ENCODE data around the gene BLVRA. TPM values are rescaled to one million over a fixed set of nuclear protein-coding genes. Genes with fewer than 3 reads are reported as not detected.
A peak's percentile ranks its signal among the peaks of the same experiment; 100 is the strongest.

Gene BLVRA
- total RNA-seq, 1 experiment from 2014 or later = 41.2 TPM

GRCh38 chr7:43721193-43721806, 37.2 kb upstream of the BLVRA start:
- TF ChIP-seq CTCF (IDR thresholded peaks at IDR 0.05; ENCODE audit: unreplicated experiment) = peak; percentile 49
- H3K4me1 Mint-ChIP-seq (ENCODE audit: insufficient read depth, unreplicated experiment) = peaks cover 15% of the 10 kb centered on the region
- ChIA-PET CTCF (interaction anchor here (0.5 to 5.8 kb wide), 32 partner anchors 8 to 357 kb away, joined by 3 to 67 read pairs (median 4); partner anchors contain the start of gene STK17A), POLR2A (interaction anchor here (0.6 to 3.2 kb wide), 10 partner anchors 27 to 762 kb away, joined by 3 to 25 read pairs (median 4); partner anchors contain the start of gene STK17A)
- DNase-seq (ENCODE audit: unreplicated experiment) = peak; percentile 70
- intact Hi-C loops (cut with micrococcal nuclease) = loop anchor here (1.0 to 5.0 kb wide), 5 partner anchors 118 to 1779 kb away; partner anchors contain the start of gene STK17A
- peaks cover 6% of the 10 kb centered on the region for H3K36me3 Mint-ChIP-seq (ENCODE audit: insufficient read depth, unreplicated experiment)
- BruUV-seq (replicated peaks) = no TSS peak
- H3K27ac Mint-ChIP-seq (ENCODE audit: low read depth, unreplicated experiment) = no peak overlapping the region
- no peak overlapping the region for H3K4me3 Mint-ChIP-seq (ENCODE audit: unreplicated experiment)
- no peaks in the 10 kb centered on the region for H3K27me3 Mint-ChIP-seq (ENCODE audit: insufficient read depth, unreplicated experiment)
- H3K9me3 Mint-ChIP-seq (ENCODE audit: unreplicated experiment) = no peaks in the 10 kb centered on the region

- intact Hi-C loops (cut with micrococcal nuclease) = loop anchor here (5.0 kb wide), 1 partner anchor 1781 kb away; no protein-coding TSS in a partner anchor
- no peak for TF ChIP-seq CTCF (IDR thresholded peaks at IDR 0.05; ENCODE audit: unreplicated experiment)
- CTCF ChIA-PET = interaction anchor here (0.7 to 5.8 kb wide), 10 partner anchors 13 to 728 kb away, joined by 3 to 67 read pairs (median 4); partner anchors contain the start of gene STK17A
These were observed 35.5 kb upstream of the BLVRA start for GRCh38 chr7:43723007-43723341.

GRCh38 chr7:43725251-43725650, 33.2 kb upstream of the BLVRA start:
- Mint-ChIP-seq H3K36me3 (ENCODE audit: insufficient read depth, unreplicated experiment) (peaks cover 6% of the 10 kb centered on the region), H3K4me1 (ENCODE audit: insufficient read depth, unreplicated experiment) (peaks cover 19% of the 10 kb centered on the region), H3K9me3 (ENCODE audit: unreplicated experiment) (peaks cover 7% of the 10 kb centered on the region), H3K27ac (ENCODE audit: low read depth, unreplicated experiment) (peak overlapping the region; percentile 57), H3K4me3 (ENCODE audit: unreplicated experiment) (no peak overlapping the region), H3K27me3 (ENCODE audit: insufficient read depth, unreplicated experiment) (no peaks in the 10 kb centered on the region)
- TF ChIP-seq CTCF (IDR thresholded peaks at IDR 0.05; ENCODE audit: unreplicated experiment) = no peak
- POLR2A ChIA-PET = interaction anchor here (1.0 to 1.2 kb wide), 2 partner anchors 114 to 143 kb away, joined by 4 to 6 read pairs; partner anchors contain the start of gene STK17A
- DNase-seq (ENCODE audit: unreplicated experiment) = no peak
- BruUV-seq (replicated peaks) = no TSS peak
- intact Hi-C loops (cut with micrococcal nuclease) = loop anchor here (5.0 kb wide), 1 partner anchor 72 kb away; no protein-coding TSS in a partner anchor
- CTCF ChIA-PET = interaction anchor here (0.6 to 1.3 kb wide), 8 partner anchors 22 to 419 kb away, joined by 3 to 7 read pairs (median 4); no protein-coding TSS in a partner anchor

More at GRCh38 chr7:43723007-43723341, 35.5 kb upstream of the BLVRA start:
- Mint-ChIP-seq H3K27me3 (ENCODE audit: insufficient read depth, unreplicated experiment) (no peaks in the 10 kb centered on the region), H3K9me3 (ENCODE audit: unreplicated experiment) (peaks cover 7% of the 10 kb centered on the region), H3K4me3 (ENCODE audit: unreplicated experiment) (no peak overlapping the region), H3K27ac (ENCODE audit: low read depth, unreplicated experiment) (no peak overlapping the region), H3K36me3 (ENCODE audit: insufficient read depth, unreplicated experiment) (peaks cover 6% of the 10 kb centered on the region), H3K4me1 (ENCODE audit: insufficient read depth, unreplicated experiment) (peaks cover 19% of the 10 kb centered on the region)
- no TSS peak for BruUV-seq (replicated peaks)
- no peak for DNase-seq (ENCODE audit: unreplicated experiment)
- POLR2A ChIA-PET = interaction anchor here (0.8 to 3.2 kb wide), 4 partner anchors 36 to 657 kb away, joined by 3 to 25 read pairs (median 7); partner anchors contain the start of gene STK17A

- H3K4me3 Mint-ChIP-seq (ENCODE audit: unreplicated experiment) = peak overlapping the region; percentile 13
- no TSS peak for BruUV-seq (replicated peaks)
- POLR2A ChIA-PET = interaction anchor here (1.0 to 5.3 kb wide), 4 partner anchors 35 to 144 kb away, joined by 4 to 188 read pairs (median 7); partner anchors contain the start of genes BLVRA and STK17A
These were observed 32.0 kb upstream of the BLVRA start for GRCh38 chr7:43726466-43726865.

More at GRCh38 chr7:43726466-43726865, 32.0 kb upstream of the BLVRA start:
- intact Hi-C loops (cut with micrococcal nuclease) = loop anchor here (5.0 kb wide), 1 partner anchor 71 kb away; no protein-coding TSS in a partner anchor
- H3K27ac Mint-ChIP-seq (ENCODE audit: low read depth, unreplicated experiment) = peak overlapping the region; percentile 31
- H3K4me1 Mint-ChIP-seq (ENCODE audit: insufficient read depth, unreplicated experiment) = peaks cover 15% of the 10 kb centered on the region
- CTCF ChIA-PET = interaction anchor here (1.3 to 1.5 kb wide), 2 partner anchors 23 to 144 kb away, joined by 4 to 5 read pairs; partner anchors contain the start of gene STK17A
- H3K36me3 Mint-ChIP-seq (ENCODE audit: insufficient read depth, unreplicated experiment) = peaks cover 6% of the 10 kb centered on the region
- no peak for DNase-seq (ENCODE audit: unreplicated experiment)
- TF ChIP-seq CTCF (IDR thresholded peaks at IDR 0.05; ENCODE audit: unreplicated experiment) = no peak
- H3K27me3 Mint-ChIP-seq (ENCODE audit: insufficient read depth, unreplicated experiment) = no peaks in the 10 kb centered on the region
- H3K9me3 Mint-ChIP-seq (ENCODE audit: unreplicated experiment) = peaks cover 7% of the 10 kb centered on the region
